ENCODE results near the gene FOSL1. TPM values are rescaled to one million over a fixed set of nuclear protein-coding genes. Genes with fewer than 3 reads are reported as not detected.

FOSL1 gene
- polyA plus RNA-seq, 3 donors, result 1.5 to 100 (median 28.1) TPM

DNA sequence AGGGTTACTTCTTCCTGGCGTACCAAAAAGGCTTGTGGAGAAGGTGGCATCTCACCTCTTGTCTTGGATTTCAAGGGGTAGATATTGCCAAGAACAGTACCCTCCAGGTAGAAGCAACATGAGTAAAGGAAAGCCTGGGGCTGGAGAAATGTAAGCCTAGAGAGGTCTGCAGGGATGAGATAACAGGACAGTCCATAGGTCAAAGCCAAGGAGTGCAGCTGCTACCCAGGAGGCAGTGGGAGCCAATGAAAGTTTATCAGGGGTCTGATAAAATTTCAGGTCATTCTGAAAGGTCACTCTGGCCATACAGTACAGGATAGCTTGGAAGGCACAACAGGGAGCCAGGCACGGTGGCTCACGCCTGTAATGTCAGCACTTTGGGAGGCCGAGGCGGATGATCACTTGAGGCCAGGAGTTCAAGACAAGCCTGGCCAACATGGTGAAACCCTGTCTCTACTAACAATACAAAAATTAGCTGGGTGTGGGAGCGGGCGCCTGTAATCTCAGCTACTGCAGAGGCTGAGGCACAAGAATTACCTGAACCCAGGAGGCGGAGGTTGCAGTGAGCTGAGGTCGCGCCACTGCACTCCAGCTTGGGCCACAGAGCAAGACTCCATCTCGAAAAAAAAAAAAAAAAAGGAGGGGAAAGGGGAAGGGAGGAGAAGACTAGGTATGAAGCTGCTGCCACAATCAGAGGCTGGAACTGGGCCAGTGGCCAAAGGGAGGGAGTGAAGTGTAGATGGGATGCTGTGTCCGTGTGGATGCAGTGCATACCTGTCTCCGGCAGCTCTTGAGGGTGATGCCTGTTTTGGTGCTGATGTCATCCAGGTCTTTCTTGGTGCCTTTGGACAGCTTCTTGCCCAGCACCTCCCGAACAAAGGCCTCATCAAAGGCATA lies 13.1 kb downstream of the FOSL1 start:
- WGBS, 3 donors, result 81 to 84% (median 83%) methylated on average over 14 of the region's 14 CpGs
- no peak overlapping the region for H3K27ac ChIP-seq (ENCODE audit: low read depth, low read length)

DNA sequence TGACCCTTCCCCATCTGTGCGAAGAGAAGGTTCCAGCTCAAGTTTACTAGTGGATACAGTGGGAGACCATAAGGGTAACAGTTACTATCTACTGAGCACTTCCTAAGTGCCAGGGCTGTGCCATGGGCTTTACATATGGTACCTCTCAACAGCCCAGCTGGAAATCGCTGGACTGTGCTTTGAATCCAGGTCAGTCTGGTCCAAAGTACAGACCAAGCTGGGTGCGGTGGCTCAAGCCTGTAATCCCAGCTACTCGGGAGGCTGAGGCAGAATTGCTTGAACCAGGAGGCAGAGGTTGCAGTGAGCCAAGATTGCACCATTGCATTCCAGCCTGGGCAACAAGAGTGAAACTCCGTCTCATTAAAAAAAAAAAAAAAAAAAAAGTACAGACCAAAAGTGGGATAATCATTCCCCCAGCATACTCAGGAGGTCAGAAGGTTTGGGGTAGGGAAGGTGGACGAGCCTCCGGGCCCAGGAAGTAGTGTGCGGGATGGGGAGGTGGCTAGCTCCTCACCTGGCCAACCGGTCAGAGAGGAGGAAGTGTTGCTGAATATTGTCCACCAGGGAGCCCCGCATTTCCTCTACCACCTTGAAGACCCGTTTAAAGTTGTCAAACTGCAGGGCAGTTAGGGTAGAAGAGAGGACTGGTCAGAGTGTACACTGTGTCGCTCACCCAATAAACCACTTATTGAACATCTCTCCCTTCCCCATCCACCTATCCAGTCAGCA lies 14.2 kb downstream of the FOSL1 start:
- H3K27ac ChIP-seq (ENCODE audit: low read depth, low read length), result no peak overlapping the region
- 85 to 92% (median 88%) methylated on average over 12 of the region's 12 CpGs for WGBS, 3 donors

DNA sequence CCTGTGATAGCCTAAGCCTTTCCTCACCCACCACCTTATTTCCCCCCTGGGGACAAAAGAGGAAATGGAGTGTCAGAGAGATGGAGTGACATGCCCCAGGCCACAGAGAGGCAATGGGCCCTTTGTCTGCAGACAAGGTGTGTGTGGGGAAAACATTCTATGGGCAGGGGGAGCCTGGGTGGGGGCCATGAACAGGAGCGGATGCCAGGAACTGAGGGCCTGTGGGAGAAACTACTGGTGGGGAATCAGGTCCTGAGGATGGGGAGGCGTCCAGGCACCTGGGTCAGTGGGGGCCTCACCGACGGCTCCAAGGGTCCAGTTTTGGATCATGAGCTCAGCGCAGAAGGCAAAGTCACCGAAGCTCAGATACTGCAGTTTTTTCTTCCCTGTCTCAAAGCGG lies 15.0 kb downstream of the FOSL1 start:
- WGBS, 3 donors, result 91 to 95% (median 92%) methylated on average over 7 of the region's 7 CpGs

DNA sequence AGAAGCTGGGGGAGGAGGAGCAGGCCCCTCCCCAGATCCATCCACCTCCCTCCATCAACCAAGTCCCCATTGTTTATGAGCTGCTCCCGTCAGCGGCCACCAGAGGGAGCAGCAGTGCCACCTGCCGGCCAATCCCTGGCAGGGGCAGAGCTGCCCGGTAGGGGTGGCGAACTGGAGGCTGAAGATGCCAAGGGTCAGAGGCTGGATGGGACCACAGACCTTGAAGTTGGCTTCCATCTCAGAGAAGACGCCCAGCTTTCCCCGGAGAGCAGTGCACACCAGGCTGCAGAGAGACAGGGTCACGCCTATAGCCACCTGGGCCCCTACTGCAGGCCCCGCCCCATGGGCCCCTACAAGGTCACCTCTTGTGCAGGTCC lies 15.5 kb downstream of the FOSL1 start:
- H3K27ac ChIP-seq (ENCODE audit: low read depth, low read length), result no peak overlapping the region
- WGBS, 3 donors, result 15 to 22% (median 20%) methylated on average over 9 of the region's 9 CpGs

More for the DNA sequence above, 15.0 kb downstream of the FOSL1 start:
- no peak overlapping the region for H3K27ac ChIP-seq (ENCODE audit: low read depth, low read length)

DNA sequence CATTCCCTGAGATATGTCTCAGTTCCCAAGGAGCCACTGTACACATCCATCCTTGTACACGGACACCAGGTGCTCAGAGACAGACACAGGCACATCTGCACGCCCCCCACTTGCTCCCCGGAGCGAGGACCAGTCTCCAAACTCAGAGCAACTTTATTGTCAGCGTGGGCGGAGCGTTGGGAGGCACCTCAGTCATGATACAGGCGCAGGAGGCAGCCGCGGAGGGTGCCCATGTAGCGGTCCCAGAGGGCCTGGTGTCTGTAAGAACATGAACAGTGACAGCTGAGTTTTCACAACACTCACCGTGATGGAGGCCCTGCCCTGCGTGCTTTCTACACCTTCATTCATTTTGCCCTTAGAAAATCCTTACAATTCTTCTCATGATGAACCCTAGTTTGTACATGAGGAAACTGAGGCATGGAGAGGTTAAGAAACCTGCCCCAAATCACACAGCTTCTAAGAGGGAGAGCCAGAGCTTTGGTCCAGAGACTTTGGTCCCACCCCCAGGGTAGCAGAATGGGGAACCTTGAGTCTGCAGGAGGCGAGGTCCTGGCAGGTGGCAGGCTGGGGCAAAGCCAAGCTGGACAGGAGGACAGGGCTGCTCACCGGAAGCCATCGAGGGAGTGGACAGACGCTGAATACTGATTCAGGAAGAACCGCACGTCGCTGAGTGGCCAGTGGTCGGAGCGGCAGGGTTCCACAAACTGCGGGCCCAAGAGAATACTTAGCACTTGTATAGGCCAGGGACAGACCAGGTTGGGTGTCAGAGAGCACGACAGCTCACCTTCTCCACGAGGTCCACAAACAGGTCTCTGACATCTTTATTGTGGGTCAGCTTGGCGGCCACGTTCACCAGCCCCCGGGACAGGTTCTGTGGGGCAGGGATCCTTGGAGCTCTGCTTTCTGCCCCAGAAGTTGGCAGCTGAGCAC lies 16.1 kb downstream of the FOSL1 start:
- no peak overlapping the region for H3K27ac ChIP-seq (ENCODE audit: low read depth, low read length)
- 80 to 84% (median 81%) methylated on average over 28 of the region's 28 CpGs for WGBS, 3 donors

DNA sequence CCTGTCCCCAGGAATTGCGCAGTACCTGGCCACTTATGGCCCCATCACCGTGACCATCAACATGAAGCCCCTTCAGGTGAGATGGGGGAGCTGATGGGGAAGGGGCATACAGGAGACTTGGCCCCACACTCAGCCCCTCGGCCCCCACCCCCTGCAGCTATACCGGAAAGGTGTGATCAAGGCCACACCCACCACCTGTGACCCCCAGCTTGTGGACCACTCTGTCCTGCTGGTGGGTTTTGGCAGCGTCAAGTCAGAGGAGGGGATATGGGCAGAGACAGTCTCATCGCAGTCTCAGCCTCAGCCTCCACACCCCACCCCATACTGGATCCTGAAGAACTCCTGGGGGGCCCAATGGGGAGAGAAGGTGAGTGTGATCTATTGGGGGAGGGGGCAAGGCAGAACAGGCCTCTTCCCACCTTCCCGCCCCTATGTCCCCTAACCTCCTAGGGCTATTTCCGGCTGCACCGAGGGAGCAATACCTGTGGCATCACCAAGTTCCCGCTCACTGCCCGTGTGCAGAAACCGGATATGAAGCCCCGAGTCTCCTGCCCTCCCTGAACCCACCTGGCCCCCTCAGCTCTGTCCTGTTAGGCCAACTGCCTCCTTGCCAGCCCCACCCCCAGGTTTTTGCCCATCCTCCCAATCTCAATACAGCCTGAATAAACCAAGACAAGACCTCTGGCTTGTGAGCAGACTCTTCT lies 17.0 kb downstream of the FOSL1 start:
- no peak overlapping the region for H3K27ac ChIP-seq (ENCODE audit: low read depth, low read length)
- 89 to 94% (median 92%) methylated on average over 13 of the region's 13 CpGs for WGBS, 3 donors

DNA sequence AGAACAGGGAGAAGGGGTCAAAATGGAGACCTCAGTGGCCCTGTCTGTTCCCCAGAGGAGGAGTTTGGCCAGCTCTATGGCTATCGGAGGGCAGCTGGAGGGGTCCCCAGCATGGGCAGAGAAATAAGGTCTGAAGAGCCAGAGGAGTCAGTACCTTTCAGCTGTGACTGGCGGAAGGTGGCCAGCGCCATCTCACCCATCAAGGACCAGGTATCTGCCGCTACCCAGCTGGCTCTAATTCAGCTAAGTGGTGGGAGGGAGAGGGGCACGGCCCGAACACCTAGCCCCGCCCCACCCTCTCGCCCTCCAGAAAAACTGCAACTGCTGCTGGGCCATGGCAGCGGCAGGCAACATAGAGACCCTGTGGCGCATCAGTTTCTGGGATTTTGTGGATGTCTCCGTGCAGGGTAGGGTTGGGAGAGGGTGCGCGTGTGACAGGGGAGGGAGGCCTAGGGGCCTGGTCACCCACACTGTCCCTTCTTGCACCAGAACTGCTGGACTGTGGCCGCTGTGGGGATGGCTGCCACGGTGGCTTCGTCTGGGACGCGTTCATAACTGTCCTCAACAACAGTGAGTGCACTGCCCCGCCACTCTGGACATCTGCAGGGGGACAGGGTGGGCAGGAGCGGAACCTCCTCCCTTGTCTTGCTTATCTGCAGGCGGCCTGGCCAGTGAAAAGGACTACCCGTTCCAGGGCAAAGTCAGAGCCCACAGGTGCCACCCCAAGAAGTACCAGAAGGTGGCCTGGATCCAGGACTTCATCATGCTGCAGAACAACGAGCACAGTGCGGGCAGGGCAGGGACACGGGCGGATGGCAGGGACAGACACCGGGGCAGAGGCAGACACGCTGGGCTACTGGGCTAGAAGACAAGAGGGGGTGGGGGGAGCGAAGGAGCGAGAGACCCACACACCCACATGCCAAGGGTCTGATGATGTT lies 17.8 kb downstream of the FOSL1 start:
- WGBS, 3 donors, result 91% methylated on average over 29 to 30 of the region's 30 CpGs
- H3K27ac ChIP-seq (ENCODE audit: low read depth, low read length), result no peak overlapping the region

DNA sequence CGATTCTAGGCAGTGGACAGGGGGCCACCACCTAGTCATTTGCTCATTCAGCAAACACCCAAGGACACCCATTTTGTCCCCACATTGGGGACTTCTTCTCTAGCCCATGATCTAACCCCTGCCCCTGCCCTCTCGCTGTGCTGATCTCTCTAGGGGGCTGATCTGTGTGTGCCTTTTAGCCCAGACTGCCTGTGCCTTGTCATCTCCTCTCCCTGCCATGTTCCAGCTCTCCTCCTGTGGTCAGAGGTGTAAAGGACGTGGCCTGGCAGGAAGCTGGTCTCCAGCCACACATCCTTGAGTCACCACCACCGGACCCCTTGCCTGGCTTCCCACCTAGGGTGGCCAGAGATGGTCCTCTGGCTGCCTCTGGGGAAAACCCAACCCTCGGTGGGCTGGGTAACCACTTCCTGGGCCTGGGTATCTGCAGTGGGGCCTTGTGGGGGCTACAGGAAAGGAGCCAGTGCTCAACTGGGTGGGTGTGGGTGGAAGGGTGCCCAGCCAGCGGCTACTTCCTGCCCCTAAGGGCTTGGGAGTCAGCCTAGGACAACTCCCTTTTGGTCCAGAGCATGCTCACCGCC lies 19.3 kb downstream of the FOSL1 start:
- no peak overlapping the region for H3K27ac ChIP-seq (ENCODE audit: low read depth, low read length)
- 46 to 78% (median 52%) methylated on average over 7 of the region's 7 CpGs for WGBS, 3 donors

DNA sequence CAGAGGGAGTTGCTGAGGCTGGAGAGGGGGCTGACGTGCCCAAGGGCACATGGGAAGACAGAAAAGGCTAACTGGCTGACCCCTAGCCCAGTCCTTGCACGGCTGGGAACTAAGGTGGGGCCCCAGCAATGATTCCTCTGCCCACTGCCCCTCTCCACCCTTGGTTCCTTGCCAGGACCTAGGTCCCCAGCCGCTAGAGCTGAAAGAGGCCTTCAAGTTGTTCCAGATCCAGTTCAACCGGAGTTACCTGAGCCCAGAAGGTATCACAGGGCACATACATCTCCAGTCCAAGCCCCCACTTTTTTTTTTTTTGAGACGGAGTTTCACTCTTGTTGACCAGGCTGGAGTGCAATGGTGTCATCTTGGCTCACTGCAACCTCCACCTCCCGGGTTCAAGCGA lies 20.2 kb downstream of the FOSL1 start:
- 63 to 81% (median 63%) methylated on average over 7 of the region's 7 CpGs for WGBS, 3 donors
- no peak overlapping the region for H3K27ac ChIP-seq (ENCODE audit: low read depth, low read length)

DNA sequence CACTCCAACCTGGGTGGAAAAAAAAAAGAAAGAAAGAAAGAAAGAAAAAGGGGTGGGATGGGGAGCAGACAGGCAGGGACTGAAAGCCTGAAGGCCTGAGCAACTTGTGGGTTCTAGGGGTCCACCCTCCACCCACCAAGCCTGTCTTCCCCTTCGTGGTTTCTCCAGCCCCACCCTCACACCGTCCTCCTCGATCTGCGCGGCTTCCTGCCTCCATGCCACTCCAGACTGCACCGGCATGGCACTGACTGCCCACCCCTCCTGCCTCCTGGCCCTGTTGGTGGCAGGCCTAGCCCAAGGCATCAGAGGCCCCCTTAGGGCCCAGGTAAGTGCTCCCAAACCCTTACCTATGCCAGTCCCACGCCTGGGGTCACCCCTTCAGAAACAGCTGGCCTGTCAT lies 20.6 kb downstream of the FOSL1 start, which contains the start of gene CTSW:
CTSW (plus strand) TSS at position 221 of the 400 bp plus-strand sequence; CDS start at position 239, 18 bp downstream.
- H3K27ac ChIP-seq (ENCODE audit: low read depth, low read length), result no peak within 1 kb of the TSS
- WGBS, 3 donors, result 21 to 68% (median 24%) methylated on average over 3 to 7 of the region's 7 CpGs

DNA sequence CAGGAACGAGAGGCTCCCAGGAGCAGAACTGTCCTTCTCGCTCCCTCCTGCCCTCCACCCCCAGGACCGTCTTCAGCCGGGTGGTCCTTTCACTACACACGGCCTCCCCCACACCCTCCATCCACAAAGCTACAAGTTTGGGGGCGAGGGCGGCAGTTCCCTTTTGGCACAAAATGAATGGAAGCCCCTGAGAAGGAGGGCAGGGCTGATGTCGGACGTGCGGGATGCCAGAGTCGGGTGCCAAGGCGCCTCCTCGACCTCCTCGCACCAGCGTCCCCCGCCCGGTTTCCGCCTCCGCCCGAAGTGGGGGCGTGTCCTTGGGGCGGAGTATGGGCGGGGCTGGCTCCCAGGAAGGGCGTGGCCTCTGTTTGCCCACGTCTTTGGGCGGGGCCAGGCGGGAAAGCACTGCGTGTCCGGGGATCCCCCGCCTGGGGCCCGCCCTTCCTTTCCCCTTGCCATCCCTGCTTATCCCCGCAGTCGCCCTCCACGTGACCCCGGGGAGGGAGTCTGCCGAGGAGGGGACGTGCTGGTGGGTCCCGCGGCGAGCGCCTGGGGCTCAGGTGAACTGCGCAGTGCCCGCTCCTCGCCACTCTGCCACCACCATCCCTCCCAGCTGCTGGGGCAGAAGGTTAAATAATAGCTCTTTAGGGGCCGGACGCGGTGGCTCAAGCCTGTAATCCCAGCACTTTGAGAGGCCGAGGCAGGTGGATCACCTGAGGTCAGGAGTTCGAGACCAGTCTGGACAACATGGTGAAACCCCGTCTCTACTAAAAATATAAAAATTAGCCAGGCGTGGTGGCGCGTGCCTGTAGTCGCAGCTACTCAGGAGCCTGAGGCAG lies 26.7 kb downstream of the FOSL1 start:
- H3K27ac ChIP-seq (ENCODE audit: low read depth, low read length), result peak overlapping the region; percentile 17
- WGBS, 3 donors, result 5 to 8% (median 7%) methylated on average over 52 to 54 of the region's 54 CpGs

DNA sequence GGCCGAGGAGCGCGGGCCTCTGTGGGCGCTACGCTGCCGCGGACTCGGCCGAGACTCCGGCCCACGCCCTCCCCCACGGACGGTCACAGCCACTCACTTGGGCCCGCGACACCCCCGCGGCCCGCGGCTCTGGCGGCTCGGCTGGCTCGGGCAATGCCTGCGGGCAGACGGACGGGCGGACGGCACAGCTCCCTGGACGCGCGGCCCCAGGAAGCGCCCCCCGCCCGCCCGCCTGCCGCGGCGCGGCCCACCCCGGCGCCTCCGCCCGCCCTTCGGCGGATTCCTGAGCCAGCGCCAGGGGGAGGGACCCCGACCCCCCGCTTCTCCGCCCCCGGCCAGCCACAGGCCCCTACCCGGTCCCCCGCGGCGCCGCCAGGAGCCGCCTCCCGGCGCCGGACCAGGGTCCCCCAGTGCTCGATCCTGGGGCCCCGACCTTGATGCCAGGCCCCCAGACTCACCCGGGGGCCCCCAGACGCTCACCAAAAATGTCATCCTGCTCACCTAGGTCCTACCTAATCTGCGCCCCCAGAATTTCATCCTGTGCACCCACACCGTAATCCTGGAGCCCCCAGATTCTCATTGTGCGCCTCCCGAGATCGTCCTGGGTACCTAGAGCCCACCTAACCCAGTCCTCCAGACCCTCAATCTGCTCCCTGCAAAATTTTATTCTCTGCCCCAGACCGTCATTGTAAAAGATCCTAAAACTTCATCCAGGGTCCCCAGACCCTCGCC lies 27.4 kb downstream of the FOSL1 start, which contains the start of gene EFEMP2:
EFEMP2 (minus strand) TSS at position 215 of the 732 bp plus-strand sequence. CDS start 446 bp downstream, outside the sequence.
- 0 to 1% (median 1%) methylated on average over 26 to 68 of the region's 69 CpGs for WGBS, 3 donors
- peak within 1 kb of the TSS; percentile 17 for H3K27ac ChIP-seq (ENCODE audit: low read depth, low read length)

DNA sequence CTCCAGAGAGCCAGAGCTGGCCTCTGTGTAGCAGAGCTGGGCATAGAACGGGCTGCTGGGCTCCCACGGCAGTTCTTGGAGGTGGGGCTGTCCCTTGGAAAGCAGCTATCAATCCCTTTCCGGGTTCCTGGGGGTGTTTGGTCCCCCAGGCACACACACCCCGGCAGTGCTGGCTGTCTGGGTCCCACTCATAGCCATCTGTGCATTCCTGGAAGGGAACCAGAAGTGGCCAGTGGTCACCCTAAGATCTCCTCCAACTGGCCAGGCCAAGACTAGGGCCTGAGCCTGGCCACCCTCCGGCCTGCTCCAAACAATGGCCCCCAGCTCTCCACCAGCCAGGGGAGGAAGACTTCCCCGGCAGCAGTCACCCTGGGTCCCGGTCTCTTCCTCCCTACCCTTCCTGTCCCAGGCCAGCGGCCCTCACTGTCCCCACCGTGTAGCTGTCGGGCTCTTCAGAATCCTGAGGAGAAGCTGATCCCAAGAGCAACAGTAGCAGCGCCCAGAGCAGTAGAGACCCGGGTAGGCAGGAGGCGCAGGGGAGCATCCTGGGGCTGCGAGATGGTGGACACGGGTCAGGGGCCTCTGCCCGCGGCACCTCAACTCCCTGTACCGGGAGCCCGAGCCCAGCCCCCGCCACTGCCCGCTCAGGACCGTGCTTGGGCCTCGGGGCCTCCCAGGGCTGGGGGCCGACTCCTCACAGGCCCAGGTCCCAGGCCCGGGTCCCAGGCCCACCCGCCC lies 28.2 kb downstream of the FOSL1 start:
- 27 to 49% (median 29%) methylated on average over 21 to 26 of the region's 26 CpGs for WGBS, 3 donors
- H3K27ac ChIP-seq (ENCODE audit: low read depth, low read length), result peak overlapping the region; percentile 11
